ENCODE results near the gene EXTL1. TPM values are rescaled to one million over a fixed set of nuclear protein-coding genes. Genes with fewer than 3 reads are reported as not detected.

The EXTL1 gene
- polyA plus RNA-seq, 1 of the 3 experiments (the other 2 are of a cell fraction): 0.58 TPM

DNA sequence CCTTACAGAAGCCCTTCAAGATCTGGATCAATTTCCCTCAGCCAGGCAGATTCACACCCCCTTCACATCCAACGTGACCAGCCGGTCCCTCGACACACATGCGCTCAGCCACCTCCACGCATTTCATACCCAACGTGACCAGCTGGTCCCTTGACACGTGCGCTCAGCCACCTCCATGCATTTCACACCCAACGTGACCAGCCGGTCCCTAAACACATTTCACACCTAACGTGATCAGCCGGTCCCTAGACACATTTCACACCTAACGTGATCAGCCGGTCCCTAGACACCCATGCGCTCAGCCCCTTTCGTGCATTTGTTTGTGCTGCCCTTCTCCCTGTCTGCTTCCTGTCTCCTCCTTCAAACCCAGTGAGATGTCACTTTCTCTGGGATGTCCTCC, 14.9 kb upstream of the EXTL1 start:
- Histone ChIP-seq H3K9me2 (no peaks in the 10 kb centered on the region), H3K4me2 (no peak overlapping the region), H2AFZ (ENCODE audit: low read depth) (no peak overlapping the region), H3K9ac (no peak overlapping the region), H3K9me3 (no peaks in the 10 kb centered on the region), H3K79me2 (ENCODE audit: insufficient read depth) (no peaks in the 10 kb centered on the region), H4K20me1 (ENCODE audit: insufficient read depth) (no peaks in the 10 kb centered on the region), H3F3A (replicated peaks; ENCODE audit: insufficient read depth) (no peaks in the 10 kb centered on the region), H3K4me3 (ENCODE audit: low read depth in 2 of 2, low read length in 1 of 2) (no peak overlapping the region), H3K4me1 (ENCODE audit: control insufficient read depth in 1 of 2, insufficient read depth in 2 of 2, low read depth in 1 of 2, low read length in 1 of 2) (no peaks in the 10 kb centered on the region), H3K36me3 (replicated peaks in 1 of 2; ENCODE audit: control insufficient read depth in 1 of 2, insufficient read depth in 2 of 2, low read length in 1 of 2) (no peaks in the 10 kb centered on the region), H3K27me3 (ENCODE audit: insufficient read depth) (no peaks in the 10 kb centered on the region), H3K27ac (ENCODE audit: low read depth in 2 of 2, low read length in 1 of 2) (no peak overlapping the region)
- ChIA-PET CTCF (interaction anchor here (0.6 to 14.4 kb wide), 3 partner anchors 26 to 303 kb away, joined by 3 to 344 read pairs (median 4); partner anchors contain the start of gene STMN1), POLR2A (no interaction called here)
- TF ChIP-seq SIN3A (IDR thresholded peaks at IDR 0.05; ENCODE audit: borderline replicate concordance, low read depth, low read length) (no peak), TEAD4 (IDR thresholded peaks at IDR 0.05; ENCODE audit: borderline replicate concordance, insufficient read depth) (no peak), GABPA (IDR thresholded peaks at IDR 0.05; ENCODE audit: low read depth) (no peak), CHD2 (IDR thresholded peaks at IDR 0.05; ENCODE audit: low read length, partially characterized antibody) (no peak), FOSL2 (IDR thresholded peaks at IDR 0.05; ENCODE audit: borderline replicate concordance, low read depth) (no peak), POLR2AphosphoS5 (IDR thresholded peaks at IDR 0.05; ENCODE audit: low read depth, low read length) (no peak), EZH2phosphoT487 (IDR thresholded peaks at IDR 0.05; ENCODE audit: borderline replicate concordance, low read depth) (no peak), GATA2 (CRISPR knock-in tag; IDR thresholded peaks at IDR 0.05) (no peak), NRF1 (IDR thresholded peaks at IDR 0.05; ENCODE audit: low read depth, low read length) (no peak), TAF1 (IDR thresholded peaks at IDR 0.05; ENCODE audit: borderline replicate concordance, low read depth, low read length) (no peak), RAD21 (IDR thresholded peaks at IDR 0.05; ENCODE audit: low read length) (no peak), MXI1 (IDR thresholded peaks at IDR 0.05; ENCODE audit: low read depth, low read length) (no peak), YY1 (IDR thresholded peaks at IDR 0.05; ENCODE audit: low read depth) (no peak), SMC3 (IDR thresholded peaks at IDR 0.05; ENCODE audit: low read depth, low read length) (no peak), RCOR1 (IDR thresholded peaks at IDR 0.05; ENCODE audit: low read length) (no peak)
- TF ChIP-seq, protein P1, sequence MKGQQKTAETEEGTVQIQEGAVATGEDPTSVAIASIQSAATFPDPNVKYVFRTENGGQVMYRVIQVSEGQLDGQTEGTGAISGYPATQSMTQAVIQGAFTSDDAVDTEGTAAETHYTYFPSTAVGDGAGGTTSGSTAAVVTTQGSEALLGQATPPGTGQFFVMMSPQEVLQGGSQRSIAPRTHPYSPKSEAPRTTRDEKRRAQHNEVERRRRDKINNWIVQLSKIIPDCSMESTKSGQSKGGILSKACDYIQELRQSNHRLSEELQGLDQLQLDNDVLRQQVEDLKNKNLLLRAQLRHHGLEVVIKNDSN (IDR thresholded peaks at IDR 0.05; ENCODE audit: borderline replicate concordance, low read depth): no peak
- TF ChIP-seq, protein P2, sequence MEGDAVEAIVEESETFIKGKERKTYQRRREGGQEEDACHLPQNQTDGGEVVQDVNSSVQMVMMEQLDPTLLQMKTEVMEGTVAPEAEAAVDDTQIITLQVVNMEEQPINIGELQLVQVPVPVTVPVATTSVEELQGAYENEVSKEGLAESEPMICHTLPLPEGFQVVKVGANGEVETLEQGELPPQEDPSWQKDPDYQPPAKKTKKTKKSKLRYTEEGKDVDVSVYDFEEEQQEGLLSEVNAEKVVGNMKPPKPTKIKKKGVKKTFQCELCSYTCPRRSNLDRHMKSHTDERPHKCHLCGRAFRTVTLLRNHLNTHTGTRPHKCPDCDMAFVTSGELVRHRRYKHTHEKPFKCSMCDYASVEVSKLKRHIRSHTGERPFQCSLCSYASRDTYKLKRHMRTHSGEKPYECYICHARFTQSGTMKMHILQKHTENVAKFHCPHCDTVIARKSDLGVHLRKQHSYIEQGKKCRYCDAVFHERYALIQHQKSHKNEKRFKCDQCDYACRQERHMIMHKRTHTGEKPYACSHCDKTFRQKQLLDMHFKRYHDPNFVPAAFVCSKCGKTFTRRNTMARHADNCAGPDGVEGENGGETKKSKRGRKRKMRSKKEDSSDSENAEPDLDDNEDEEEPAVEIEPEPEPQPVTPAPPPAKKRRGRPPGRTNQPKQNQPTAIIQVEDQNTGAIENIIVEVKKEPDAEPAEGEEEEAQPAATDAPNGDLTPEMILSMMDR (IDR thresholded peaks at IDR 0.05): no peak
- TF ChIP-seq, protein P3, sequence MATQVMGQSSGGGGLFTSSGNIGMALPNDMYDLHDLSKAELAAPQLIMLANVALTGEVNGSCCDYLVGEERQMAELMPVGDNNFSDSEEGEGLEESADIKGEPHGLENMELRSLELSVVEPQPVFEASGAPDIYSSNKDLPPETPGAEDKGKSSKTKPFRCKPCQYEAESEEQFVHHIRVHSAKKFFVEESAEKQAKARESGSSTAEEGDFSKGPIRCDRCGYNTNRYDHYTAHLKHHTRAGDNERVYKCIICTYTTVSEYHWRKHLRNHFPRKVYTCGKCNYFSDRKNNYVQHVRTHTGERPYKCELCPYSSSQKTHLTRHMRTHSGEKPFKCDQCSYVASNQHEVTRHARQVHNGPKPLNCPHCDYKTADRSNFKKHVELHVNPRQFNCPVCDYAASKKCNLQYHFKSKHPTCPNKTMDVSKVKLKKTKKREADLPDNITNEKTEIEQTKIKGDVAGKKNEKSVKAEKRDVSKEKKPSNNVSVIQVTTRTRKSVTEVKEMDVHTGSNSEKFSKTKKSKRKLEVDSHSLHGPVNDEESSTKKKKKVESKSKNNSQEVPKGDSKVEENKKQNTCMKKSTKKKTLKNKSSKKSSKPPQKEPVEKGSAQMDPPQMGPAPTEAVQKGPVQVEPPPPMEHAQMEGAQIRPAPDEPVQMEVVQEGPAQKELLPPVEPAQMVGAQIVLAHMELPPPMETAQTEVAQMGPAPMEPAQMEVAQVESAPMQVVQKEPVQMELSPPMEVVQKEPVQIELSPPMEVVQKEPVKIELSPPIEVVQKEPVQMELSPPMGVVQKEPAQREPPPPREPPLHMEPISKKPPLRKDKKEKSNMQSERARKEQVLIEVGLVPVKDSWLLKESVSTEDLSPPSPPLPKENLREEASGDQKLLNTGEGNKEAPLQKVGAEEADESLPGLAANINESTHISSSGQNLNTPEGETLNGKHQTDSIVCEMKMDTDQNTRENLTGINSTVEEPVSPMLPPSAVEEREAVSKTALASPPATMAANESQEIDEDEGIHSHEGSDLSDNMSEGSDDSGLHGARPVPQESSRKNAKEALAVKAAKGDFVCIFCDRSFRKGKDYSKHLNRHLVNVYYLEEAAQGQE (IDR thresholded peaks at IDR 0.05; ENCODE audit: low read depth, low read length): no peak
- TF ChIP-seq, protein P4, sequence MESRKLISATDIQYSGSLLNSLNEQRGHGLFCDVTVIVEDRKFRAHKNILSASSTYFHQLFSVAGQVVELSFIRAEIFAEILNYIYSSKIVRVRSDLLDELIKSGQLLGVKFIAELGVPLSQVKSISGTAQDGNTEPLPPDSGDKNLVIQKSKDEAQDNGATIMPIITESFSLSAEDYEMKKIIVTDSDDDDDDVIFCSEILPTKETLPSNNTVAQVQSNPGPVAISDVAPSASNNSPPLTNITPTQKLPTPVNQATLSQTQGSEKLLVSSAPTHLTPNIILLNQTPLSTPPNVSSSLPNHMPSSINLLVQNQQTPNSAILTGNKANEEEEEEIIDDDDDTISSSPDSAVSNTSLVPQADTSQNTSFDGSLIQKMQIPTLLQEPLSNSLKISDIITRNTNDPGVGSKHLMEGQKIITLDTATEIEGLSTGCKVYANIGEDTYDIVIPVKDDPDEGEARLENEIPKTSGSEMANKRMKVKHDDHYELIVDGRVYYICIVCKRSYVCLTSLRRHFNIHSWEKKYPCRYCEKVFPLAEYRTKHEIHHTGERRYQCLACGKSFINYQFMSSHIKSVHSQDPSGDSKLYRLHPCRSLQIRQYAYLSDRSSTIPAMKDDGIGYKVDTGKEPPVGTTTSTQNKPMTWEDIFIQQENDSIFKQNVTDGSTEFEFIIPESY (IDR thresholded peaks at IDR 0.05; ENCODE audit: borderline replicate concordance, low read depth): no peak
- no peak for DNase-seq
- 91% methylated on average over 16 of the region's 16 CpGs for WGBS (ENCODE audit: low lambda C conversion rate)

All from SK-N-SH (cell line).